ENCODE results near the gene FZD8. TPM values are rescaled to one million over a fixed set of nuclear protein-coding genes. Genes with fewer than 3 reads are reported as not detected.

The FZD8 gene
- polyA plus RNA-seq, 3 donors = 0.04 to 0.24 TPM; not detected in 1

- WGBS (ENCODE audit: insufficient coverage) = no CpG with 5 or more reads among the region's 6 CpGs
- Histone ChIP-seq H2AFZ (ENCODE audit: insufficient read depth, low read depth, low read length, poor library complexity, severe bottlenecking) (no peak overlapping the region), H3K79me2 (ENCODE audit: insufficient read depth, low read length) (no peaks in the 10 kb centered on the region), H3K27me3 (ENCODE audit: control insufficient read depth in 2 of 2, insufficient read depth in 2 of 2, low read length in 2 of 2) (no peaks in the 10 kb centered on the region), H3K9ac (ENCODE audit: insufficient read depth, low read length, poor library complexity, severe bottlenecking) (no peak overlapping the region), H3K27ac (ENCODE audit: low read depth in 1 of 2, low read length in 2 of 2) (no peak overlapping the region), H3K4me2 (replicated peaks; ENCODE audit: extremely low read depth, low read length, poor library complexity, severe bottlenecking) (no peak overlapping the region), H3K4me3 (replicated peaks in 1 of 3; ENCODE audit: low read depth in 2 of 3, low read length in 3 of 3) (no peak overlapping the region), H3K9me3 (replicated peaks in 1 of 2; ENCODE audit: control insufficient read depth in 1 of 2, insufficient read depth in 1 of 2, low read length in 2 of 2) (no peaks in the 10 kb centered on the region), H3K4me1 (ENCODE audit: control insufficient read depth in 1 of 2, insufficient read depth in 2 of 2, low read length in 2 of 2) (no peaks in the 10 kb centered on the region), H4K20me1 (ENCODE audit: insufficient read depth, low read length) (no peaks in the 10 kb centered on the region), H3K36me3 (replicated peaks in 1 of 2; ENCODE audit: control insufficient read depth in 1 of 2, insufficient read depth in 2 of 2, low read length in 2 of 2) (no peaks in the 10 kb centered on the region)
- no peaks in the 10 kb centered on the region for H3K36me3 Mint-ChIP-seq
- no peak for TF ChIP-seq CTCF (IDR thresholded peaks at IDR 0.05)
- DNase-seq = no peak
- peaks cover 0 to 3% (median 0%) of the 10 kb centered on the region in 7 donors for H3K9me3 Mint-ChIP-seq
- intact Hi-C loops (cut with micrococcal nuclease) = no loop called here
- H3K27ac Mint-ChIP-seq = no peak overlapping the region
- no peaks in the 10 kb centered on the region for H3K4me1 Mint-ChIP-seq
- H3K27me3 Mint-ChIP-seq (ENCODE audit: low read depth in 3 of 3) = peaks cover 3 to 7% (median 4%) of the 10 kb centered on the region in 3 donors
- no peak overlapping the region for H3K4me3 Mint-ChIP-seq
Observed at GRCh38 chr10:35626971-35627507, 15.1 kb downstream of the FZD8 start.

GRCh38 chr10:35614312-35614711, 27.8 kb downstream of the FZD8 start:
- H2AFZ ChIP-seq (ENCODE audit: insufficient read depth, low read depth, low read length, poor library complexity, severe bottlenecking) = no peak overlapping the region
- 48% methylated on average over 2 of the region's 5 CpGs for WGBS (ENCODE audit: insufficient coverage)
- Mint-ChIP-seq H3K9me3 (peaks cover 3 to 14% (median 7%) of the 10 kb centered on the region in 7 donors), H3K27me3 (ENCODE audit: low read depth in 3 of 3) (peaks cover 20 to 25% (median 21%) of the 10 kb centered on the region in 3 donors), H3K36me3 (no peaks in the 10 kb centered on the region), H3K27ac (no peak overlapping the region), H3K4me3 (no peak overlapping the region), H3K4me1 (no peaks in the 10 kb centered on the region)
- no peak overlapping the region for H3K9ac ChIP-seq (ENCODE audit: insufficient read depth, low read length, poor library complexity, severe bottlenecking)
- no peak overlapping the region for H3K27ac ChIP-seq (ENCODE audit: low read depth in 1 of 2, low read length in 2 of 2)
- H3K27me3 ChIP-seq (ENCODE audit: control insufficient read depth in 2 of 2, insufficient read depth in 2 of 2, low read length in 2 of 2) = no peaks in the 10 kb centered on the region
- H3K9me3 ChIP-seq (replicated peaks in 1 of 2; ENCODE audit: control insufficient read depth in 1 of 2, insufficient read depth in 1 of 2, low read length in 2 of 2) = peaks cover 3 to 6% of the 10 kb centered on the region in 2 donors
- no peaks in the 10 kb centered on the region for H3K79me2 ChIP-seq (ENCODE audit: insufficient read depth, low read length)
- no peaks in the 10 kb centered on the region for H3K36me3 ChIP-seq (replicated peaks in 1 of 2; ENCODE audit: control insufficient read depth in 1 of 2, insufficient read depth in 2 of 2, low read length in 2 of 2)
- no peaks in the 10 kb centered on the region for H3K4me1 ChIP-seq (ENCODE audit: control insufficient read depth in 1 of 2, insufficient read depth in 2 of 2, low read length in 2 of 2)
- H3K4me2 ChIP-seq (replicated peaks; ENCODE audit: extremely low read depth, low read length, poor library complexity, severe bottlenecking) = no peak overlapping the region
- H4K20me1 ChIP-seq (ENCODE audit: insufficient read depth, low read length) = no peaks in the 10 kb centered on the region
- no peak for DNase-seq
- H3K4me3 ChIP-seq (replicated peaks in 1 of 3; ENCODE audit: low read depth in 2 of 3, low read length in 3 of 3) = no peak overlapping the region
- TF ChIP-seq CTCF (IDR thresholded peaks at IDR 0.05) = no peak
- intact Hi-C loops (cut with micrococcal nuclease) = no loop called here
